H9 (cell line): ENCODE data around the gene DOCK1. TPM values are rescaled to one million over a fixed set of nuclear protein-coding genes. Genes with fewer than 3 reads are reported as not detected.

ENCODE experiments used
- DNase-seq: peaks from one replicate; pipeline ENCODE4 v3.0.0-alpha.2; 2017
- H2AFZ ChIP-seq: one replicate; pipeline ENCODE4 v1.6.1; 2013; ENCODE audit warnings: mild to moderate bottlenecking, low read length, control low read depth, moderate library complexity
- H2AK5ac ChIP-seq: 2 replicates; pipeline ENCODE4 v1.6.1; 2013; ENCODE audit warnings: low read length, control low read depth, mixed read lengths; ENCODE audit not compliant: insufficient read length
- H2BK120ac ChIP-seq: one replicate; pipeline ENCODE4 v1.6.1; 2013; ENCODE audit warnings: low read depth, mild to moderate bottlenecking, low read length, control low read depth, inconsistent platforms; ENCODE audit not compliant: poor library complexity, severe bottlenecking
- H2BK12ac ChIP-seq: 2 replicates; pipeline ENCODE4 v1.6.1; 2013; ENCODE audit warnings: low read length, control low read depth, mixed read lengths, low read depth; ENCODE audit not compliant: insufficient read length
- H2BK15ac ChIP-seq: 2 replicates; pipeline ENCODE4 v1.6.1; 2013; ENCODE audit warnings: low read depth, low read length, control low read depth
- H2BK20ac ChIP-seq: one replicate; pipeline ENCODE4 v1.6.1; 2013; ENCODE audit warnings: low read depth, mild to moderate bottlenecking, low read length, control low read depth, inconsistent platforms; ENCODE audit not compliant: poor library complexity, severe bottlenecking
- H2BK5ac ChIP-seq: 2 replicates; pipeline ENCODE4 v1.6.1; 2013; ENCODE audit warnings: low read length, control low read depth, mixed read lengths; ENCODE audit not compliant: insufficient read length
- H3K14ac ChIP-seq: 2 replicates; pipeline ENCODE4 v1.6.1; 2013; ENCODE audit warnings: low read length, control low read depth; ENCODE audit not compliant: insufficient read depth
- H3K18ac ChIP-seq: 2 replicates; pipeline ENCODE4 v1.6.1; 2013; ENCODE audit warnings: low read depth, mild to moderate bottlenecking, mixed read lengths, low read length, control low read depth; ENCODE audit not compliant: insufficient read length
- H3K23ac ChIP-seq: 2 replicates; pipeline ENCODE4 v1.6.1; 2013; ENCODE audit warnings: low read length, control low read depth, mixed read lengths, low read depth; ENCODE audit not compliant: insufficient read length
- H3K23me2 ChIP-seq: 2 replicates; pipeline ENCODE4 v1.6.1; 2013; ENCODE audit warnings: low read depth, mild to moderate bottlenecking, mixed read lengths, low read length, control low read depth; ENCODE audit not compliant: insufficient read length, poor library complexity, severe bottlenecking
- H3K27ac ChIP-seq: 2 replicates; pipeline ENCODE4 v1.5.1; 2013; ENCODE audit warnings: low read length, control low read depth, mixed read lengths, low read depth; ENCODE audit not compliant: insufficient read length
- H3K27me3 ChIP-seq: 2 replicates; pipeline ENCODE4 v1.6.1; 2013; ENCODE audit warnings: low read length, control low read depth, inconsistent platforms; ENCODE audit not compliant: insufficient read depth
- H3K4ac ChIP-seq: 2 replicates; pipeline ENCODE4 v1.6.1; 2013; ENCODE audit warnings: low read depth, mild to moderate bottlenecking, control low read depth, inconsistent platforms, low read length, moderate library complexity
- H3K4me1 ChIP-seq: 2 replicates; pipeline ENCODE4 v1.6.1; 2013; ENCODE audit warnings: low read length, control low read depth, inconsistent platforms; ENCODE audit not compliant: insufficient read depth
- H3K4me2 ChIP-seq: 2 replicates; pipeline ENCODE4 v1.6.1; 2013; ENCODE audit warnings: low read length, control low read depth, mixed read lengths; ENCODE audit not compliant: insufficient read length, insufficient read depth
- H3K56ac ChIP-seq: 2 replicates; pipeline ENCODE4 v1.6.1; 2013; ENCODE audit warnings: low read depth, mild to moderate bottlenecking, mixed read lengths, low read length, control low read depth; ENCODE audit not compliant: insufficient read length
- H3K79me1 ChIP-seq: 2 replicates; pipeline ENCODE4 v1.6.1; 2013; ENCODE audit warnings: low read depth, mild to moderate bottlenecking, moderate library complexity, low read length, control low read depth, inconsistent platforms; ENCODE audit not compliant: insufficient read depth, poor library complexity, severe bottlenecking
- H3K79me2 ChIP-seq: 2 replicates; pipeline ENCODE4 v1.6.1; 2013; ENCODE audit warnings: low read length, control low read depth, inconsistent platforms; ENCODE audit not compliant: insufficient read depth
- H3K9ac ChIP-seq: 2 replicates; pipeline ENCODE4 v1.6.1; 2013; ENCODE audit warnings: low read length, control low read depth, mixed read lengths; ENCODE audit not compliant: insufficient read length; ENCODE audit errors: extremely low read depth
- H3K9me3 ChIP-seq: one replicate; pipeline ENCODE4 v1.6.1; 2013; ENCODE audit warnings: low read depth, low read length, inconsistent platforms; ENCODE audit not compliant: control insufficient read depth
- H3T11ph ChIP-seq: one replicate; pipeline ENCODE4 v1.6.1; 2013; ENCODE audit warnings: mild to moderate bottlenecking, low read length, control low read depth, inconsistent platforms
- H4K20me1 ChIP-seq: one replicate; pipeline ENCODE4 v1.6.1; 2013; ENCODE audit not compliant: control insufficient read depth, insufficient read length, insufficient read depth
- H4K5ac ChIP-seq: 2 replicates; pipeline ENCODE4 v1.6.1; 2013; ENCODE audit warnings: low read depth, mild to moderate bottlenecking, mixed read lengths, low read length, control low read depth; ENCODE audit not compliant: insufficient read length
- H4K8ac ChIP-seq: replicated peaks from 2 replicates; pipeline ENCODE4 v1.6.1; 2013; ENCODE audit warnings: low read length, control low read depth, mixed read lengths, low read depth; ENCODE audit not compliant: insufficient read length
- H4K91ac ChIP-seq: 2 replicates; pipeline ENCODE4 v1.6.1; 2013; ENCODE audit warnings: low read depth, mild to moderate bottlenecking, moderate library complexity, mixed read lengths, low read length, control low read depth; ENCODE audit not compliant: insufficient read length
- H3K27ac Mint-ChIP-seq, 3 experiments: 2 replicates in 2 of 3; 3 replicates in 1 of 3; pipeline ENCODE4 v1.8.0; 2020 to 2021; ENCODE audit warnings: mixed read lengths in 3 of 3, mild to moderate bottlenecking in 1 of 3, moderate library complexity in 1 of 3
- H3K27me3 Mint-ChIP-seq: 2 replicates; pipeline ENCODE4 v1.8.0; 2021; ENCODE audit warnings: low read depth, mild to moderate bottlenecking, moderate library complexity, mixed read lengths
- H3K36me3 Mint-ChIP-seq, 3 experiments: 2 replicates in 2 of 3; 3 replicates in 1 of 3; pipeline ENCODE4 v1.8.0; 2020 to 2021; ENCODE audit warnings: low read depth in 3 of 3, mixed read lengths in 3 of 3; ENCODE audit not compliant: insufficient read depth in 1 of 3
- H3K4me1 Mint-ChIP-seq, 2 experiments: 2 replicates each; pipeline ENCODE4 v1.8.0; 2020; ENCODE audit warnings: mixed read lengths in 2 of 2
- H3K4me3 Mint-ChIP-seq, 2 experiments: 2 replicates in 1 of 2; 3 replicates in 1 of 2; pipeline ENCODE4 v1.8.0; 2020 to 2021; ENCODE audit warnings: mild to moderate bottlenecking in 2 of 2, mixed read lengths in 2 of 2, moderate library complexity in 1 of 2
- H3K9me3 Mint-ChIP-seq, 2 experiments: 2 replicates in 1 of 2; 3 replicates in 1 of 2; pipeline ENCODE4 v1.8.0; 2020; ENCODE audit warnings: mild to moderate bottlenecking in 2 of 2, mixed read lengths in 2 of 2, moderate library complexity in 1 of 2
- CTCF ChIP-seq: fragments of 200-600 bp; sonication (generic); conservative IDR thresholded peaks from 3 replicates; pipeline ENCODE4 v1.8.0; 2021; ENCODE audit warnings: antibody characterized with exemption, mild to moderate bottlenecking
- WGBS: extraction: QIAGEN DNeasy Blood & Tissue Kit; methylation state at CpG from one replicate; pipeline ENCODE4 v1.1.7; 2013; ENCODE audit warnings: missing lambda C conversion rate, low lambda C conversion rate, mixed read lengths; ENCODE audit not compliant: insufficient read length; ENCODE audit errors: extremely low coverage; 5-methylcytosine and 5-hydroxymethylcytosine counted together
- total RNA-seq: library from RNA; stranded (reverse); gene quantifications from 2 replicates; pipeline ENCODE4 v1.2.1, GENCODE V29; 2021

DOCK1 gene
- total RNA-seq, 1 experiment from 2014 or later, result 57.0 TPM

- H3K14ac ChIP-seq, result no peak overlapping the region
- H3K4ac ChIP-seq, result no peak overlapping the region
- Mint-ChIP-seq H3K36me3 (peaks cover 20 to 49% (median 25%) of the 10 kb centered on the region in 3 experiments), H3K27ac (peak overlapping the region in 1 of 3 experiments; percentile 42; a peak in 2 of 7 replicates), H3K9me3 (no peaks in the 10 kb centered on the region), H3K27me3 (no peaks in the 10 kb centered on the region), H3K4me1 (peaks cover 12 to 22% of the 10 kb centered on the region in 2 experiments), H3K4me3 (no peak overlapping the region)
- no peaks in the 10 kb centered on the region for H3K27me3 ChIP-seq
- no peak overlapping the region for H3K23ac ChIP-seq
- H2BK15ac ChIP-seq, result no peak overlapping the region
- no peaks in the 10 kb centered on the region for H3K9me3 ChIP-seq
- H2AK5ac ChIP-seq, result no peak overlapping the region
- no peak for TF ChIP-seq CTCF
- H4K5ac ChIP-seq, result no peak overlapping the region
- no CpG with 5 or more reads among the region's 1 CpG for WGBS
- no peak overlapping the region for H2BK12ac ChIP-seq
- no peak overlapping the region for H3K4me2 ChIP-seq
- H2BK5ac ChIP-seq, result no peak overlapping the region
- H2BK120ac ChIP-seq, result no peak overlapping the region
- peaks cover 7% of the 10 kb centered on the region for H3K4me1 ChIP-seq
- no peak for DNase-seq
- H4K8ac ChIP-seq, result no peak overlapping the region
- no peak overlapping the region for H4K91ac ChIP-seq
- no peaks in the 10 kb centered on the region for H3K79me1 ChIP-seq
- H2BK20ac ChIP-seq, result no peak overlapping the region
- no peaks in the 10 kb centered on the region for H3K23me2 ChIP-seq
- no peak overlapping the region for H3K27ac ChIP-seq
- no peaks in the 10 kb centered on the region for H3K79me2 ChIP-seq
- no peak overlapping the region for H3K18ac ChIP-seq
- H3K56ac ChIP-seq, result no peak overlapping the region
- no peak overlapping the region for H2AFZ ChIP-seq
- H4K20me1 ChIP-seq, result no peaks in the 10 kb centered on the region
- no peak overlapping the region for H3T11ph ChIP-seq
- no peak overlapping the region for H3K9ac ChIP-seq
Observed at GRCh38 chr10:126979311-126979710, 74.1 kb downstream of the DOCK1 start.
